NB4 (cell line): ENCODE results near the gene P2RX5.

Source experiments
- DNase-seq: peaks from one replicate; pipeline ENCODE4 v3.0.0; 2010; ENCODE audit warnings: low read depth
- H3K4me3 ChIP-seq: one replicate; pipeline ENCODE4 v1.5.1; 2011; ENCODE audit warnings: mild to moderate bottlenecking, low read depth, low read length, moderate library complexity
- CTCF ChIP-seq: IDR thresholded peaks from one replicate; pipeline ENCODE4 v1.5.1; 2012; ENCODE audit warnings: low read depth, low read length
- MAX ChIP-seq: IDR thresholded peaks from 2 replicates; pipeline ENCODE4 v1.6.1; 2011; ENCODE audit warnings: low read depth, low read length
- MYC ChIP-seq: IDR thresholded peaks from 2 replicates; pipeline ENCODE4 v1.6.1; 2011; ENCODE audit warnings: low read depth, low read length
- POLR2A ChIP-seq: IDR thresholded peaks from 2 replicates; pipeline ENCODE4 v1.6.1; 2011; ENCODE audit warnings: mild to moderate bottlenecking; ENCODE audit not compliant: insufficient read length; ENCODE audit errors: extremely low read depth

The P2RX5 gene

GRCh38 chr17:3678095-3678820 is 17.7 kb downstream of the P2RX5 start:
- H3K4me3 ChIP-seq = no peak overlapping the region
- TF ChIP-seq MYC = no peak
- no peak for TF ChIP-seq POLR2A
- no peak for TF ChIP-seq MAX
- TF ChIP-seq CTCF = no peak
- DNase-seq = no peak

GRCh38 chr17:3675886-3676285 is 20.1 kb downstream of the P2RX5 start:
- DNase-seq = no peak
- no peak for TF ChIP-seq CTCF
- no peak for TF ChIP-seq MAX
- TF ChIP-seq MYC = no peak
- TF ChIP-seq POLR2A = no peak
- H3K4me3 ChIP-seq = no peak overlapping the region

- no peak for TF ChIP-seq CTCF
- no peak for TF ChIP-seq POLR2A
- TF ChIP-seq MAX = no peak
- TF ChIP-seq MYC = no peak
- no peak overlapping the region for H3K4me3 ChIP-seq
- no peak for DNase-seq
These were observed 23.4 kb downstream of the P2RX5 start for GRCh38 chr17:3672571-3672970.

- no peak for DNase-seq
- H3K4me3 ChIP-seq = peak overlapping the region; percentile 80
- TF ChIP-seq MAX (no peak), MYC (no peak), CTCF (no peak), POLR2A (no peak)
These were observed 26.4 kb downstream of the P2RX5 start for GRCh38 chr17:3669548-3669947.

GRCh38 chr17:3669085-3669347 is 26.9 kb downstream of the P2RX5 start:
- no peak for DNase-seq
- peak overlapping the region; percentile 80 for H3K4me3 ChIP-seq
- TF ChIP-seq MYC (no peak), POLR2A (no peak), MAX (no peak), CTCF (no peak)
